Measurements from ENCODE around the gene ANKRD2.

DNA sequence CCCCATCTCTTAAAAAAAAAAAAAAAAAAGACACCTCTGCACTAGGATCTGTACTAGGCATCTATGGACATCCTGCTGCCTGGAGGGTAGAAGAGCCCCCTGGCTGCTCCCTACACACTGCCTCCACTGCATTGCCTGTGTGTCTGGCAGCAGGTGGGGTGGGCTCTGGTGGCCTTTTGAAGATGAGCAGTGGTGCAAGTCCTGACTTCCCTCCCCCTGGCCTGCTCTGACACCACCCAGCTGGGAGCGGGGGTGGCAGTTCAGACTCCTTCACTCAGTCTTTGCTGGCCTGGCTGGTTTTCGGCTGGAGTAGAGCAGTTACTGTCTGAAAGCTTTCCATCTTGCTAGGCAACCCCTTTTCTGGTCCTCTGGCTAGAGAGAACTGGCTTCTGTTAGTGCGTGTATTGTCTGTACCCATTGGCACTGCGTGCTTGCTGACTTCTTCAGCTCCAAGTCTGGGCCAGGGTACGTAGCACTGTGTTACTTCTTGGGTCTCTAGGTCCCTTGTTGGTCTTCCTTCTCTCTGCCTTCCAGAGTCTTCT is 34.6 kb downstream of the ANKRD2 start:
- no peak for TF ChIP-seq CTCF (IDR thresholded peaks at IDR 0.05; ENCODE audit: insufficient read depth, low read length, poor library complexity, severe bottlenecking)
- no peak for TF ChIP-seq EZH2phosphoT487 (conservative IDR thresholded peaks at IDR 0.05; ENCODE audit: low read length)

Data from SU-DHL-6 (cell line).